Nephron progenitor cell (in vitro differentiated cells): Measurements from ENCODE around the gene ANXA2.
"Not testable (repeated sequence)": the region's sequence is repeated elsewhere in the genome, so short reads cannot be mapped to it uniquely, and the experiment has no call there.

Experiments used
- DNase-seq: peaks from one replicate; pipeline ENCODE4 v3.0.0; 2021
- H3K27ac Mint-ChIP-seq: 2 replicates; pipeline ENCODE4 v1.8.0; 2021; ENCODE audit warnings: mild to moderate bottlenecking, moderate library complexity, mixed read lengths
- H3K27me3 Mint-ChIP-seq: 2 replicates; pipeline ENCODE4 v1.8.0; 2021; ENCODE audit warnings: mild to moderate bottlenecking, low read depth, mixed read lengths; ENCODE audit not compliant: poor library complexity
- H3K36me3 Mint-ChIP-seq: 2 replicates; pipeline ENCODE4 v1.8.0; 2021; ENCODE audit warnings: low read depth, mixed read lengths
- H3K4me1 Mint-ChIP-seq: 2 replicates; pipeline ENCODE4 v1.8.0; 2021; ENCODE audit warnings: mixed read lengths
- H3K4me3 Mint-ChIP-seq: 2 replicates; pipeline ENCODE4 v1.8.0; 2021; ENCODE audit warnings: mild to moderate bottlenecking, moderate library complexity, mixed read lengths
- H3K9me3 Mint-ChIP-seq: 2 replicates; pipeline ENCODE4 v1.8.0; 2021; ENCODE audit warnings: mild to moderate bottlenecking, moderate library complexity, mixed read lengths
- CTCF ChIP-seq: fragments of 200-600 bp; sonication (generic); IDR thresholded peaks from 2 replicates; pipeline ENCODE4 v1.5.0; 2021; ENCODE audit warnings: antibody characterized with exemption

ANXA2 gene

DNA sequence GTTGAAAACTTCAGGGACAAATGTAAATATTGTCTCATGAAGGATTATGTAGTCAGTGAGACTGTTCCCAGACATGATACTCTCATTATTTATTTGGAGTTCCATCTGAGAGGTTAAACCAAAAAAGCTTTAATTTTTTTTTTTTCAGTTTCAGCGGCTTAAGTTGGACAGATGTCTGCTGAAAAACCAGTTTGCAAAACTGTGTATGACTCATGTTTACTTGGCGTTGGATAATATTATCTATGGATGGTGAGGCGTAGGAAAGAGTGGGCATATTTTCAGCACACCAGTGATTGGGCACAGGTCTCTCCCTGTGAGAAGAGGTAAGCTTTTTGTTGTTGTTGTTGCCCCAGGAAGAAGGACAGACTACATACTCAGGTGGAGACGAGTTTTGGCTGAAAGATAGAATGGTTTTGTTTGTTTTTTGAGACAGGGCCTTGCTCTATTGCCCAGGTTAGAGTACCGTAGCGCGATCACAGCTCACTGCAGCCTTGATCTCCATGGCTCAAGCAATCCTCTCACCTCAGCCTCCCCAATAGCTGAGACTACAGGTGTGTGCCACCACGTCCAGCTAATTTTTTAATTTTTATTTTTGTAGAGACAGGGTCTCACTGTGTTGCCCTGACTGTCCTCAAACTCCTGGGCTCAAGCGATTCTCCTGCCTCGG lies 16.4 kb upstream of the ANXA2 start:
- H3K4me1 Mint-ChIP-seq = peaks cover 5% of the 10 kb centered on the region
- no peaks in the 10 kb centered on the region for H3K9me3 Mint-ChIP-seq
- peaks cover under 1% of the 10 kb centered on the region for H3K36me3 Mint-ChIP-seq
- no peak overlapping the region for H3K27ac Mint-ChIP-seq
- H3K4me3 Mint-ChIP-seq = no peak overlapping the region
- peaks cover 4% of the 10 kb centered on the region for H3K27me3 Mint-ChIP-seq
- no peak for TF ChIP-seq CTCF
- no peak for DNase-seq

DNA sequence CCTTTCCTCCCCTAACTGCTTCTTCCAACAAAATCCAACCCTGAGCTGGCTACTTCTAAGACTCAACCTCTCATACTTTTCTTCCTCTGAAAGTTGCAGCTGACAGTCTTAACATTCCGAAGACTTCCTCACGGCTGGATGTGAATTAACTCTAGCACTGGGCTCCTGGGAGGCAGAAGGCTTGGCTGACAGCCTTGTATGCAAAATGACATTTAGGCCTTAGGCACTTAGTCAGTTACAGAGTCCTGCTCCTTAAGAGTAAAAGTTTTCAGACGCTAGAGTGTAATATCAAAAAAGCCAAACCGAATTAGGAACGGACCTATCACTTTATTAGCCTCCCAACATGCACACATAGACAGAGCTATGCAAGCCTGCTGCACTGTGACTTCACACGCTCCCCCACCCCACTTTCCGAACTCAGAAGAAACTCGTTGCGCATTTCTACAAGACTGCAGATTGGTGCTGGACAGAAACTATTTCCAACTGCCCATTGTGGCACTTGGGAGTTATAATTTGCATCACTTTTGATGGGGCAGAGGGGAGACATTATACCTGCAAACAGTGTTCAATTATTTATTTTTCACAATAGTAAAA lies 15.5 kb upstream of the ANXA2 start:
- no peak overlapping the region for H3K4me3 Mint-ChIP-seq
- peaks cover 9% of the 10 kb centered on the region for H3K4me1 Mint-ChIP-seq
- H3K27me3 Mint-ChIP-seq = peaks cover 4% of the 10 kb centered on the region
- H3K36me3 Mint-ChIP-seq = no peaks in the 10 kb centered on the region
- TF ChIP-seq CTCF = no peak
- H3K27ac Mint-ChIP-seq = no peak overlapping the region
- no peaks in the 10 kb centered on the region for H3K9me3 Mint-ChIP-seq
- no peak for DNase-seq

- H3K4me3 Mint-ChIP-seq, DNase-seq, H3K36me3 Mint-ChIP-seq, H3K27ac Mint-ChIP-seq, H3K27me3 Mint-ChIP-seq, H3K9me3 Mint-ChIP-seq: not testable (repeated sequence)
- peaks cover 11% of the 10 kb centered on the region for H3K4me1 Mint-ChIP-seq
These were observed 15.0 kb upstream of the ANXA2 start for GRCh38 chr15:60412807-60413206.

DNA sequence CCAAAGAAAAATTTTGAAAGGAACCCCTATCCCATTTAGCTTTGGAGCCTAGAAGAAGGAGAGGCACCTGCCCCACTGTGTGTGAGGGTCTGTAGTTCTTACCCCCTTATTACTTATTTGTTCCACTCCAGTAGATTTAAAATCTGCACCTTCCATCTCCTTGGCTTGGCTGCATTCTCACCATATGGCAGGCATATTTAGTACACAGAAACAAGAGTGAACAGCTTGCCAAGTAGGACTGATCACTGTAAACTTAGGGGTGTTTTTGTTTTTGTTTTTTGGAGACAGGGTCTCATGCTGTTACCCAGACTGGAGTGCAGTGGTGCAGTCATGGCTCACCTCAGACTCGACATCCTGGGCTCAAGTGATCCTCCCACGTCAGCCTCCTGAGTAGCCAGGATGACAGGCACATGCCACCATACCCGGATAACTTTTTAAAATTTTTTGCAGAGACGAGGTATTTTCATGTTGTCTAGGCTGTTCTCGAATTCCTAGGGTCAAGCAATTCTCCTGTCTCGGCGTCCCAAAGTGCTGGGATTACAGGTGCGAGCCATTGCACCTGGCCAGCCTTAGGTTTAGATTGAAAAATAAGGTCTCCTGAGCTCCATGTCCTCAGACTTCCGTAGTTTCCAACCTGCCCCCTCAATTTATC lies 14.1 kb upstream of the ANXA2 start:
- peaks cover 19% of the 10 kb centered on the region for H3K4me1 Mint-ChIP-seq
- TF ChIP-seq CTCF = no peak
- no peaks in the 10 kb centered on the region for H3K9me3 Mint-ChIP-seq
- peaks cover 4% of the 10 kb centered on the region for H3K27me3 Mint-ChIP-seq
- H3K27ac Mint-ChIP-seq = no peak overlapping the region
- no peak overlapping the region for H3K4me3 Mint-ChIP-seq
- H3K36me3 Mint-ChIP-seq = no peaks in the 10 kb centered on the region
- no peak for DNase-seq

DNA sequence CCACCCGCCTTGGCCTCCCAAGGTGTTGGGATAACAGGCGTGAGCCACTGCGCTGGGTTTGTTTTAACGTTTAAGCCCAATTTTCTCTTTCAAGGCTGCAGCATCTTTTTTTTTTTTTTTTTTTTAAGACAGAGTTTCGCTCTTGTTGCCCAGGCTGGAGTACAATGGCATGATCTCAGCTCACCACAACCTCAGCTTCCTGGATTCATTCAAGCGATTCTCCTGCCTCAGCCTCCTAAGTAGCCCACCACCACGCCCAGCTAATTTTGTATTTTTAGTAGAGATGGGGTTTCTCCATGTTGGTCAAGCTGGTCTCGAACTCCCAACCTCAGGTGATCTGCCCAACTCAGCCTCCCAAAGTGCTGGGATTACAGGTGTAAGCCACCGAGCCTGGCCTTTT lies 12.6 kb upstream of the ANXA2 start:
- not testable (repeated sequence) for H3K27me3 Mint-ChIP-seq, DNase-seq, H3K27ac Mint-ChIP-seq, H3K36me3 Mint-ChIP-seq, H3K9me3 Mint-ChIP-seq, H3K4me3 Mint-ChIP-seq
- H3K4me1 Mint-ChIP-seq = peaks cover 25% of the 10 kb centered on the region

GRCh38 chr15:60408463-60408981 lies 10.7 kb upstream of the ANXA2 start:
- DNase-seq = no peak
- H3K27ac Mint-ChIP-seq = no peak overlapping the region

More at GRCh38 chr15:60408463-60408981, 10.7 kb upstream of the ANXA2 start:
- no peaks in the 10 kb centered on the region for H3K9me3 Mint-ChIP-seq
- no peak for TF ChIP-seq CTCF
- H3K4me1 Mint-ChIP-seq = peaks cover 25% of the 10 kb centered on the region
- H3K27me3 Mint-ChIP-seq = peaks cover 3% of the 10 kb centered on the region
- no peak overlapping the region for H3K4me3 Mint-ChIP-seq
- H3K36me3 Mint-ChIP-seq = no peaks in the 10 kb centered on the region
